Measurements from ENCODE around the gene NINJ2. TPM values are rescaled to one million over a fixed set of nuclear protein-coding genes. Genes with fewer than 3 reads are reported as not detected.

The NINJ2 gene
- total and polyA plus RNA-seq, 8 donors: 0.32 to 1.8 (median 0.68) TPM

DNA sequence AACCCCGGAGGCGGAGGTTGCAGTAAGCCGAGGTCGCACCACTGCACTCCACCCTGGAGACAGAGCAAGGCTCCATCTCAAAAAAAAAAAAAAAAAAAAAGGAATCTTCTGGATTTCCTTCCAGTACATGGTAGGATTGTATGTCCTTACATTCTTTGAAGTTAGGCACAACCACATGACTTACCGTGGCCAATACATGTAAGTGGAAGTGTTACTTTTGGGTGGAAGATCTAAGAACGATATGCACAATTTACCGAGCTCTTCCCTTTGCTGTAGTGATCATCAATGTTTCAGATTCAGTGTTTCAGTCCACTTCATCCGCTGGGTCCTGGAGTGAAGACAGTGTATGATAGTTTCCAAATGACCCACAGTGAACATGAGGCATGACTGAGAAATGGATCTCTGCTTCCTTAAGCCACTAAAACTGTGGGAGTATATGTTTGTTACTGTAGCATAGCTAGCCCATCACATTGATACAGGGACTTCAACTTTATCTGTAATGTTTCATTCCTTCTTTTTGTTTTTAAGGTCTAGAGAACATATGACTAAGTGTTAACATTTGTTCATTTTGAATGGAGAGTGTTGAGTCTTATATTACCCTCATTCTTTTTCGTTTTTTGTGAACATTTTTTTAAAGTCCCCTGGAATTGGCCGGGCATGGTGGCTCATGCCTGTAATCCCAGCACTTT is 18.5 kb upstream of the NINJ2 start:
- Histone ChIP-seq H3K36me3 (no peaks in the 10 kb centered on the region), H3K27me3 (no peaks in the 10 kb centered on the region), H3K9me3 (no peaks in the 10 kb centered on the region), H3K4me1 (no peaks in the 10 kb centered on the region), H3K27ac (no peak overlapping the region), H3K4me3 (no peak overlapping the region)
- FAIRE-seq: no peak
- no peak for ATAC-seq
- intact Hi-C loops (cut with DNase I): no loop called here
- 89 to 92% methylated on average over 10 of the region's 10 CpGs for WGBS, 2 donors
- TF ChIP-seq, protein P1, sequence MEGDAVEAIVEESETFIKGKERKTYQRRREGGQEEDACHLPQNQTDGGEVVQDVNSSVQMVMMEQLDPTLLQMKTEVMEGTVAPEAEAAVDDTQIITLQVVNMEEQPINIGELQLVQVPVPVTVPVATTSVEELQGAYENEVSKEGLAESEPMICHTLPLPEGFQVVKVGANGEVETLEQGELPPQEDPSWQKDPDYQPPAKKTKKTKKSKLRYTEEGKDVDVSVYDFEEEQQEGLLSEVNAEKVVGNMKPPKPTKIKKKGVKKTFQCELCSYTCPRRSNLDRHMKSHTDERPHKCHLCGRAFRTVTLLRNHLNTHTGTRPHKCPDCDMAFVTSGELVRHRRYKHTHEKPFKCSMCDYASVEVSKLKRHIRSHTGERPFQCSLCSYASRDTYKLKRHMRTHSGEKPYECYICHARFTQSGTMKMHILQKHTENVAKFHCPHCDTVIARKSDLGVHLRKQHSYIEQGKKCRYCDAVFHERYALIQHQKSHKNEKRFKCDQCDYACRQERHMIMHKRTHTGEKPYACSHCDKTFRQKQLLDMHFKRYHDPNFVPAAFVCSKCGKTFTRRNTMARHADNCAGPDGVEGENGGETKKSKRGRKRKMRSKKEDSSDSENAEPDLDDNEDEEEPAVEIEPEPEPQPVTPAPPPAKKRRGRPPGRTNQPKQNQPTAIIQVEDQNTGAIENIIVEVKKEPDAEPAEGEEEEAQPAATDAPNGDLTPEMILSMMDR (IDR thresholded peaks at IDR 0.05): no peak
- DNase-seq: no peak

DNA sequence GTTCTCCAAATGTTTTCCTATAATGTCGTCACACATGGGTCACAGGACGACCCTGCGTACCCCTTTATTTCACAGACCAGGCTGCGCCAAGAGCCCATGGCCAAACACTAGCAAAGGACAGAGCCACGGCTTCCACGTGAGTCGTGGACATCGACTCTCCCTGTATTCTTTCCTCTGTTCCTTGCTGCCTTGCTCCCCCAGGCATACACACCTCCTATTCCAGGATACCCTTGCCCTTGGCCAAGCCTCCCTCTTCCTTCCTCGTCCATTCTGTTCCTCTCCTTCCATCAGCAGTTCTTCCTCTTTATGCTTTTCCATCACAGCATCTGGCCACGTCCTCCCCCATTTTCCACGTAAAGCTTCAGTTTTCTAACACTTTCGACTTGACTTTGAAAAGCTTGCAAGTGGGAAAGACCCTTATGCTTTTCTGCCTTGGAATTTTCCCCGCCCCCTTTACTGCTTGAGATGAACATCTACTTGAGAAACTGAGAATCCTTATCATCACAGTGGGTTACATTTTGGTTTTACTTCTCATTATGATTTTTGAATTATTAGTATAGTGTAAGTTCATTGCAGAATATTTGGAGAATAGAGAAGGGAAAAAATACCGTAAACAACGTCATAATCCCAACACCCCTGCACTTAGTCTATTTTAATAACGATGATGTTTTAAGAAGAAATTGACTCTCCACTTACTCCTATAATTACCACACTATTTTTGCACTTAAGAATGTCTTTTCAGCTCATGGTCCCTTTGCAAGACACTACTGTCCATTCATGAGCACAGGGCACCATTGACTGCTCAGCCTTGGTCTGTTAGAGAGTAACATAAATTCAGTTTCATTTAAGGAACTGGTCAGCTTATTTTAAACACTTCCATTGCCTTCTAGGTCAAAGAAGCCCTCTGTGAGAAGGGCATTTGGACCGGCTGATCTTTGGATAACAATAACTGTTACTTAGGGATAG is 15.8 kb upstream of the NINJ2 start:
- WGBS, 2 donors: 73 to 82% methylated on average over 17 of the region's 17 CpGs
- no peak overlapping the region for H3K4me3 ChIP-seq
- intact Hi-C loops (cut with DNase I): no loop called here
- TF ChIP-seq, protein P1 (IDR thresholded peaks at IDR 0.05): no peak
- FAIRE-seq: no peak
- H3K27ac ChIP-seq: no peak overlapping the region
- no peaks in the 10 kb centered on the region for H3K9me3 ChIP-seq
- H3K4me1 ChIP-seq: no peaks in the 10 kb centered on the region
- no peaks in the 10 kb centered on the region for H3K27me3 ChIP-seq
- no peaks in the 10 kb centered on the region for H3K36me3 ChIP-seq
- DNase-seq: no peak
- no peak for ATAC-seq

- H3K4me1 ChIP-seq: no peaks in the 10 kb centered on the region
- no peak overlapping the region for H3K27ac ChIP-seq
- TF ChIP-seq, protein P1 (IDR thresholded peaks at IDR 0.05): no peak
- WGBS, 2 donors: 88 to 95% methylated on average over 4 of the region's 4 CpGs
- no peaks in the 10 kb centered on the region for H3K27me3 ChIP-seq
- FAIRE-seq: no peak
- H3K9me3 ChIP-seq: no peaks in the 10 kb centered on the region
- no peak for ATAC-seq
- DNase-seq: no peak
- H3K36me3 ChIP-seq: no peaks in the 10 kb centered on the region
- intact Hi-C loops (cut with DNase I): no loop called here
- H3K4me3 ChIP-seq: no peak overlapping the region
Observed at GRCh38 chr12:675562-675961, 12.3 kb upstream of the NINJ2 start.

DNA sequence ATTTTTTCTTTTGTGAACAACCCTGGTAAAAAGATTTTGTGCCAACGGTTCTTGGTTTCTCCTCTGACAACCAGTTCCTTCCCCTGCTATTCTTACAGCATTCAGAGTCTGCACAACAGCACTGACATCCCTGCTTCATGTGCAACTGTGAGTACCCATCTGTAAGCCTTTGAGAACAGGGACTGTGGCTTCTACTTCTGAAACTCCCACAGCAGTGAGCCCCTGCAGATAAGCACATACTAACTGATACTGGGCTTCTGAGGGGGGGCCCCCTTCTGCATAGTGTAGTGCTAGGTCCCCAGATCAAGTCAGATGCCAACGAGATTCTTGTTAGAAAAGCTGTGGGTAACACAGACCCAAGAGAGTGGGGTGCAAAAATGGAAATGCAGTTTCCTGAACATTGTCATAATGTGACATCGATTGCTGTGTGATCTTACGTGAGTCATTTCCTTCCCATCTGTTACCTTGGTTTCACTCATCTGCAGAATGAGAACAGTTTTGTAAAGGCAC is 11.1 kb upstream of the NINJ2 start:
- intact Hi-C loops (cut with DNase I): no loop called here
- H3K27ac ChIP-seq: no peak overlapping the region
- TF ChIP-seq, protein P1 (IDR thresholded peaks at IDR 0.05): no peak
- no peaks in the 10 kb centered on the region for H3K9me3 ChIP-seq
- 56 to 60% methylated on average over 4 of the region's 4 CpGs for WGBS, 2 donors
- FAIRE-seq: no peak
- H3K36me3 ChIP-seq: no peaks in the 10 kb centered on the region
- H3K4me3 ChIP-seq: no peak overlapping the region
- H3K4me1 ChIP-seq: no peaks in the 10 kb centered on the region
- ATAC-seq: no peak
- no peaks in the 10 kb centered on the region for H3K27me3 ChIP-seq
- no peak for DNase-seq
